H9 (cell line): ENCODE results near the gene SURF4. TPM values are rescaled to one million over a fixed set of nuclear protein-coding genes. Genes with fewer than 3 reads are reported as not detected.

Experiments used
- DNase-seq: peaks from one replicate; pipeline ENCODE4 v3.0.0-alpha.2; 2017
- H2AFZ ChIP-seq: one replicate; pipeline ENCODE4 v1.6.1; 2013; ENCODE audit warnings: mild to moderate bottlenecking, low read length, control low read depth, moderate library complexity
- H2AK5ac ChIP-seq: 2 replicates; pipeline ENCODE4 v1.6.1; 2013; ENCODE audit warnings: low read length, control low read depth, mixed read lengths; ENCODE audit not compliant: insufficient read length
- H2BK120ac ChIP-seq: one replicate; pipeline ENCODE4 v1.6.1; 2013; ENCODE audit warnings: low read depth, mild to moderate bottlenecking, low read length, control low read depth, inconsistent platforms; ENCODE audit not compliant: poor library complexity, severe bottlenecking
- H2BK12ac ChIP-seq: 2 replicates; pipeline ENCODE4 v1.6.1; 2013; ENCODE audit warnings: low read length, control low read depth, mixed read lengths, low read depth; ENCODE audit not compliant: insufficient read length
- H2BK15ac ChIP-seq: 2 replicates; pipeline ENCODE4 v1.6.1; 2013; ENCODE audit warnings: low read depth, low read length, control low read depth
- H2BK20ac ChIP-seq: one replicate; pipeline ENCODE4 v1.6.1; 2013; ENCODE audit warnings: low read depth, mild to moderate bottlenecking, low read length, control low read depth, inconsistent platforms; ENCODE audit not compliant: poor library complexity, severe bottlenecking
- H2BK5ac ChIP-seq: 2 replicates; pipeline ENCODE4 v1.6.1; 2013; ENCODE audit warnings: low read length, control low read depth, mixed read lengths; ENCODE audit not compliant: insufficient read length
- H3K14ac ChIP-seq: 2 replicates; pipeline ENCODE4 v1.6.1; 2013; ENCODE audit warnings: low read length, control low read depth; ENCODE audit not compliant: insufficient read depth
- H3K18ac ChIP-seq: 2 replicates; pipeline ENCODE4 v1.6.1; 2013; ENCODE audit warnings: low read depth, mild to moderate bottlenecking, mixed read lengths, low read length, control low read depth; ENCODE audit not compliant: insufficient read length
- H3K23ac ChIP-seq: 2 replicates; pipeline ENCODE4 v1.6.1; 2013; ENCODE audit warnings: low read length, control low read depth, mixed read lengths, low read depth; ENCODE audit not compliant: insufficient read length
- H3K23me2 ChIP-seq: 2 replicates; pipeline ENCODE4 v1.6.1; 2013; ENCODE audit warnings: low read depth, mild to moderate bottlenecking, mixed read lengths, low read length, control low read depth; ENCODE audit not compliant: insufficient read length, poor library complexity, severe bottlenecking
- H3K27ac ChIP-seq: 2 replicates; pipeline ENCODE4 v1.5.1; 2013; ENCODE audit warnings: low read length, control low read depth, mixed read lengths, low read depth; ENCODE audit not compliant: insufficient read length
- H3K27me3 ChIP-seq: 2 replicates; pipeline ENCODE4 v1.6.1; 2013; ENCODE audit warnings: low read length, control low read depth, inconsistent platforms; ENCODE audit not compliant: insufficient read depth
- H3K4ac ChIP-seq: 2 replicates; pipeline ENCODE4 v1.6.1; 2013; ENCODE audit warnings: low read depth, mild to moderate bottlenecking, control low read depth, inconsistent platforms, low read length, moderate library complexity
- H3K4me1 ChIP-seq: 2 replicates; pipeline ENCODE4 v1.6.1; 2013; ENCODE audit warnings: low read length, control low read depth, inconsistent platforms; ENCODE audit not compliant: insufficient read depth
- H3K4me2 ChIP-seq: 2 replicates; pipeline ENCODE4 v1.6.1; 2013; ENCODE audit warnings: low read length, control low read depth, mixed read lengths; ENCODE audit not compliant: insufficient read length, insufficient read depth
- H3K56ac ChIP-seq: 2 replicates; pipeline ENCODE4 v1.6.1; 2013; ENCODE audit warnings: low read depth, mild to moderate bottlenecking, mixed read lengths, low read length, control low read depth; ENCODE audit not compliant: insufficient read length
- H3K79me1 ChIP-seq: 2 replicates; pipeline ENCODE4 v1.6.1; 2013; ENCODE audit warnings: low read depth, mild to moderate bottlenecking, moderate library complexity, low read length, control low read depth, inconsistent platforms; ENCODE audit not compliant: insufficient read depth, poor library complexity, severe bottlenecking
- H3K79me2 ChIP-seq: 2 replicates; pipeline ENCODE4 v1.6.1; 2013; ENCODE audit warnings: low read length, control low read depth, inconsistent platforms; ENCODE audit not compliant: insufficient read depth
- H3K9ac ChIP-seq: 2 replicates; pipeline ENCODE4 v1.6.1; 2013; ENCODE audit warnings: low read length, control low read depth, mixed read lengths; ENCODE audit not compliant: insufficient read length; ENCODE audit errors: extremely low read depth
- H3K9me3 ChIP-seq: one replicate; pipeline ENCODE4 v1.6.1; 2013; ENCODE audit warnings: low read depth, low read length, inconsistent platforms; ENCODE audit not compliant: control insufficient read depth
- H3T11ph ChIP-seq: one replicate; pipeline ENCODE4 v1.6.1; 2013; ENCODE audit warnings: mild to moderate bottlenecking, low read length, control low read depth, inconsistent platforms
- H4K20me1 ChIP-seq: one replicate; pipeline ENCODE4 v1.6.1; 2013; ENCODE audit not compliant: control insufficient read depth, insufficient read length, insufficient read depth
- H4K5ac ChIP-seq: 2 replicates; pipeline ENCODE4 v1.6.1; 2013; ENCODE audit warnings: low read depth, mild to moderate bottlenecking, mixed read lengths, low read length, control low read depth; ENCODE audit not compliant: insufficient read length
- H4K8ac ChIP-seq: replicated peaks from 2 replicates; pipeline ENCODE4 v1.6.1; 2013; ENCODE audit warnings: low read length, control low read depth, mixed read lengths, low read depth; ENCODE audit not compliant: insufficient read length
- H4K91ac ChIP-seq: 2 replicates; pipeline ENCODE4 v1.6.1; 2013; ENCODE audit warnings: low read depth, mild to moderate bottlenecking, moderate library complexity, mixed read lengths, low read length, control low read depth; ENCODE audit not compliant: insufficient read length
- H3K27ac Mint-ChIP-seq, 3 experiments: 2 replicates in 2 of 3; 3 replicates in 1 of 3; pipeline ENCODE4 v1.8.0; 2020 to 2021; ENCODE audit warnings: mixed read lengths in 3 of 3, mild to moderate bottlenecking in 1 of 3, moderate library complexity in 1 of 3
- H3K27me3 Mint-ChIP-seq: 2 replicates; pipeline ENCODE4 v1.8.0; 2021; ENCODE audit warnings: low read depth, mild to moderate bottlenecking, moderate library complexity, mixed read lengths
- H3K36me3 Mint-ChIP-seq, 3 experiments: 2 replicates in 2 of 3; 3 replicates in 1 of 3; pipeline ENCODE4 v1.8.0; 2020 to 2021; ENCODE audit warnings: low read depth in 3 of 3, mixed read lengths in 3 of 3; ENCODE audit not compliant: insufficient read depth in 1 of 3
- H3K4me1 Mint-ChIP-seq, 2 experiments: 2 replicates each; pipeline ENCODE4 v1.8.0; 2020; ENCODE audit warnings: mixed read lengths in 2 of 2
- H3K4me3 Mint-ChIP-seq, 2 experiments: 2 replicates in 1 of 2; 3 replicates in 1 of 2; pipeline ENCODE4 v1.8.0; 2020 to 2021; ENCODE audit warnings: mild to moderate bottlenecking in 2 of 2, mixed read lengths in 2 of 2, moderate library complexity in 1 of 2
- H3K9me3 Mint-ChIP-seq, 2 experiments: 2 replicates in 1 of 2; 3 replicates in 1 of 2; pipeline ENCODE4 v1.8.0; 2020; ENCODE audit warnings: mild to moderate bottlenecking in 2 of 2, mixed read lengths in 2 of 2, moderate library complexity in 1 of 2
- WGBS: extraction: QIAGEN DNeasy Blood & Tissue Kit; methylation state at CpG from one replicate; pipeline ENCODE4 v1.1.7; 2013; ENCODE audit warnings: missing lambda C conversion rate, low lambda C conversion rate, mixed read lengths; ENCODE audit not compliant: insufficient read length; ENCODE audit errors: extremely low coverage; 5-methylcytosine and 5-hydroxymethylcytosine counted together
- total RNA-seq: library from RNA; stranded (reverse); gene quantifications from 2 replicates; pipeline ENCODE4 v1.2.1, GENCODE V29; 2021
- TF ChIP-seq, protein P1 (sequence below): fragments of 200-600 bp; sonication (generic); conservative IDR thresholded peaks from 3 replicates; pipeline ENCODE4 v1.8.0; 2021; ENCODE audit warnings: antibody characterized with exemption, mild to moderate bottlenecking

SURF4 gene
- total RNA-seq, 1 experiment from 2014 or later = 146 TPM

DNA sequence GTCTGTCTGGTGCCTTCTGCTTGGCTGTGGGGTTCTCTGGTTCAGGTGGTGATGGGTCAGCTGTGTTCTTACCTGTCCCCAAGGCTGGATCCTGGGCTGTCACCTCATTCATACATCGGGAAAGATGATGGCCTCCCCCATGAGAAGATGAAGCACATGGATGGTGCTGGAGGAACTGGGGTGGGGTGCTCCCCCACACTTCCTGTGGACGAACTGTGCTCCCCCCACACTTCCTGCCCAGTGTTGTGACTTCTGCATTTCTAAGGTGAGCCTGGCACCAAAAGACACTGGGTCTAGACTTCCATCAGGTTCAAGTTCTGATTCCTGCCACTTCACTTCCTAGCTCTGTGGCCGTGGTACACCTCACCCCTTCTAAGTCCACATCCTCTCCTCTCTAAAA is 35.6 kb downstream of the SURF4 start:
- Histone ChIP-seq H3K4ac (no peak overlapping the region), H2AK5ac (no peak overlapping the region), H3K4me2 (no peak overlapping the region), H3K27me3 (no peaks in the 10 kb centered on the region), H3K79me1 (no peaks in the 10 kb centered on the region), H3K23ac (no peak overlapping the region), H2BK20ac (no peak overlapping the region), H3T11ph (no peak overlapping the region), H3K18ac (no peak overlapping the region), H2BK120ac (no peak overlapping the region), H3K27ac (no peak overlapping the region), H4K5ac (no peak overlapping the region), H2BK5ac (no peak overlapping the region), H3K14ac (no peak overlapping the region), H2BK12ac (no peak overlapping the region), H3K9me3 (no peaks in the 10 kb centered on the region), H4K8ac (no peak overlapping the region), H4K91ac (no peak overlapping the region), H3K56ac (no peak overlapping the region), H3K79me2 (peaks cover 2% of the 10 kb centered on the region; the same call in 1 of the 2 replicates), H3K9ac (no peak overlapping the region), H3K4me1 (no peaks in the 10 kb centered on the region), H3K23me2 (peaks cover 3% of the 10 kb centered on the region), H2AFZ (no peak overlapping the region), H4K20me1 (no peaks in the 10 kb centered on the region), H2BK15ac (no peak overlapping the region)
- H3K27me3 Mint-ChIP-seq = no peaks in the 10 kb centered on the region; the same call in 1 of the 2 replicates
- no peak overlapping the region for H3K27ac Mint-ChIP-seq
- H3K9me3 Mint-ChIP-seq = peaks cover 0 to 3% of the 10 kb centered on the region in 2 experiments; a peak in 1 of 5 replicates
- WGBS = no CpG with 5 or more reads among the region's 3 CpGs
- TF ChIP-seq, protein P1, sequence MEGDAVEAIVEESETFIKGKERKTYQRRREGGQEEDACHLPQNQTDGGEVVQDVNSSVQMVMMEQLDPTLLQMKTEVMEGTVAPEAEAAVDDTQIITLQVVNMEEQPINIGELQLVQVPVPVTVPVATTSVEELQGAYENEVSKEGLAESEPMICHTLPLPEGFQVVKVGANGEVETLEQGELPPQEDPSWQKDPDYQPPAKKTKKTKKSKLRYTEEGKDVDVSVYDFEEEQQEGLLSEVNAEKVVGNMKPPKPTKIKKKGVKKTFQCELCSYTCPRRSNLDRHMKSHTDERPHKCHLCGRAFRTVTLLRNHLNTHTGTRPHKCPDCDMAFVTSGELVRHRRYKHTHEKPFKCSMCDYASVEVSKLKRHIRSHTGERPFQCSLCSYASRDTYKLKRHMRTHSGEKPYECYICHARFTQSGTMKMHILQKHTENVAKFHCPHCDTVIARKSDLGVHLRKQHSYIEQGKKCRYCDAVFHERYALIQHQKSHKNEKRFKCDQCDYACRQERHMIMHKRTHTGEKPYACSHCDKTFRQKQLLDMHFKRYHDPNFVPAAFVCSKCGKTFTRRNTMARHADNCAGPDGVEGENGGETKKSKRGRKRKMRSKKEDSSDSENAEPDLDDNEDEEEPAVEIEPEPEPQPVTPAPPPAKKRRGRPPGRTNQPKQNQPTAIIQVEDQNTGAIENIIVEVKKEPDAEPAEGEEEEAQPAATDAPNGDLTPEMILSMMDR = no peak
- H3K4me1 Mint-ChIP-seq = peaks cover 3 to 9% of the 10 kb centered on the region in 2 experiments; a peak in 3 of 4 replicates
- H3K36me3 Mint-ChIP-seq = peaks cover 45 to 82% (median 68%) of the 10 kb centered on the region in 3 experiments
- no peak for DNase-seq
- no peak overlapping the region for H3K4me3 Mint-ChIP-seq
